ENCODE measurements around the gene NAT10. TPM values are rescaled to one million over a fixed set of nuclear protein-coding genes. Genes with fewer than 3 reads are reported as not detected.

NAT10 gene
- total and polyA plus RNA-seq, 9 donors, result 21.5 to 39.0 (median 32.3) TPM

DNA sequence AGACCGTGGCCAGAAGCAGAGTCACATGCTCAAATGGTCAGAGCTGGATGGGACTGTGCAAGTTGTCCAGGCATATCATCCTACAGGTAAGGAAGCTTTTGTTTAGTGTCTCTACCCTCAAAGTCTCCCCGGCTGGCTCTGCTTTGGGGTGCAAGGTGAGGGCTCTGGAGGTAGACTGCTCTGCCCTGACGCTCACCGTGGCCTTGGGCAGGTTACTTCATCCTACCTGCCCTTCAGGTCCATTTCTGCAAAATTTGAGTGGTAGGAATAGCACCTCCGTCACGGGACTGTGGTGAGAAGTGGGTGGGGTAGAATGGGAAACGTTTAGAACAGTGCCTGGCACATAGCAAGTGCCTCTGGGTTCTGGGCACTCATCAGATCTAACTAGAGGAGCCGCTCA lies 42.2 kb downstream of the NAT10 start:
- no peaks in the 10 kb centered on the region for H3K4me1 ChIP-seq (ENCODE audit: control insufficient read depth, insufficient read depth, low read length)
- WGBS (ENCODE audit: insufficient coverage), result 81% methylated on average over 4 of the region's 8 CpGs
- H3K27me3 ChIP-seq (ENCODE audit: control insufficient read depth, insufficient read depth, low read length), result no peaks in the 10 kb centered on the region
- peaks cover 87% of the 10 kb centered on the region for H3K36me3 ChIP-seq (ENCODE audit: control insufficient read depth, insufficient read depth, low read length)
- DNase-seq, result no peak
- no peak overlapping the region for H3K27ac ChIP-seq (ENCODE audit: low read length)
- no peaks in the 10 kb centered on the region for H3K9me3 ChIP-seq (replicated peaks; ENCODE audit: control insufficient read depth, low read depth, low read length)
- H3K4me3 ChIP-seq (ENCODE audit: low read length), result no peak overlapping the region

GRCh38 chr11:34148504-34149165 lies 43.2 kb downstream of the NAT10 start:
- no peak overlapping the region for H3K4me3 ChIP-seq (ENCODE audit: low read length)
- H3K9me3 ChIP-seq (replicated peaks; ENCODE audit: control insufficient read depth, low read depth, low read length), result no peaks in the 10 kb centered on the region
- peaks cover 87% of the 10 kb centered on the region for H3K36me3 ChIP-seq (ENCODE audit: control insufficient read depth, insufficient read depth, low read length)
- whole genome bisulfite sequencing (ENCODE audit: insufficient coverage), result 73% methylated on average over 9 of the region's 16 CpGs
- no peak overlapping the region for H3K27ac ChIP-seq (ENCODE audit: low read length)
- no peak for DNase-seq
- no peaks in the 10 kb centered on the region for H3K4me1 ChIP-seq (ENCODE audit: control insufficient read depth, insufficient read depth, low read length)
- H3K27me3 ChIP-seq (ENCODE audit: control insufficient read depth, insufficient read depth, low read length), result no peaks in the 10 kb centered on the region

GRCh38 chr11:34149274-34149673 lies 43.8 kb downstream of the NAT10 start:
- H3K4me1 ChIP-seq (ENCODE audit: control insufficient read depth, insufficient read depth, low read length), result no peaks in the 10 kb centered on the region
- WGBS (ENCODE audit: insufficient coverage), result 82% methylated on average over 5 of the region's 7 CpGs
- peaks cover 87% of the 10 kb centered on the region for H3K36me3 ChIP-seq (ENCODE audit: control insufficient read depth, insufficient read depth, low read length)

DNA sequence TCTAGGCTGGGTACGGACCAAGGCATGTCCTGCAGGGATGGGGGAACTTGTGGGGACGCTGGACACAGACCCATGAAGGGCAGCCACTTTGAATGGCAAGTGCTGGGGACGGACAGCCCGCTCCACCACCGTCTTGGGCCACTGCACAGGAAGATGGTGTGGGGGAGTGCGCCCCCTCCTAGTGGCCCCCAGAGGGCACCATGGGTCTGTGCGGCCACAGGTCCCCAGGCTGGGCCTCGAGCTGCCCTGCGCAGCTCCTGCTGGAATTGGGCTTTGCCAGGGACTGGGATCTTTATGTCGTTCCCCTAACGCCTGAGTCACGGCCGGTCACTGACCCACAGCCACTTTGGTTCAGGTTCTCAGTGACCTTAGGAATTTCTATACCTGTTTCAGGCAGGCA lies 44.4 kb downstream of the NAT10 start:
- no peak for DNase-seq
- Histone ChIP-seq H3K4me1 (ENCODE audit: control insufficient read depth, insufficient read depth, low read length) (no peaks in the 10 kb centered on the region), H3K36me3 (ENCODE audit: control insufficient read depth, insufficient read depth, low read length) (peaks cover 82% of the 10 kb centered on the region), H3K27ac (ENCODE audit: low read length) (no peak overlapping the region), H3K4me3 (ENCODE audit: low read length) (no peak overlapping the region), H3K27me3 (ENCODE audit: control insufficient read depth, insufficient read depth, low read length) (no peaks in the 10 kb centered on the region), H3K9me3 (replicated peaks; ENCODE audit: control insufficient read depth, low read depth, low read length) (no peaks in the 10 kb centered on the region)
- WGBS (ENCODE audit: insufficient coverage), result 44% methylated on average over 11 of the region's 13 CpGs

More at GRCh38 chr11:34149274-34149673, 43.8 kb downstream of the NAT10 start:
- Histone ChIP-seq H3K9me3 (replicated peaks; ENCODE audit: control insufficient read depth, low read depth, low read length) (no peaks in the 10 kb centered on the region), H3K27ac (ENCODE audit: low read length) (no peak overlapping the region), H3K4me3 (ENCODE audit: low read length) (no peak overlapping the region), H3K27me3 (ENCODE audit: control insufficient read depth, insufficient read depth, low read length) (no peaks in the 10 kb centered on the region)
- no peak for DNase-seq

GRCh38 chr11:34150494-34151151 lies 45.2 kb downstream of the NAT10 start:
- Histone ChIP-seq H3K27ac (ENCODE audit: low read length) (no peak overlapping the region), H3K4me3 (ENCODE audit: low read length) (no peak overlapping the region), H3K4me1 (ENCODE audit: control insufficient read depth, insufficient read depth, low read length) (no peaks in the 10 kb centered on the region), H3K27me3 (ENCODE audit: control insufficient read depth, insufficient read depth, low read length) (no peaks in the 10 kb centered on the region), H3K36me3 (ENCODE audit: control insufficient read depth, insufficient read depth, low read length) (peaks cover 81% of the 10 kb centered on the region), H3K9me3 (replicated peaks; ENCODE audit: control insufficient read depth, low read depth, low read length) (no peaks in the 10 kb centered on the region)
- peak; percentile 21 for DNase-seq
- no CpG with 5 or more reads among the region's 6 CpGs for WGBS (ENCODE audit: insufficient coverage)

DNA sequence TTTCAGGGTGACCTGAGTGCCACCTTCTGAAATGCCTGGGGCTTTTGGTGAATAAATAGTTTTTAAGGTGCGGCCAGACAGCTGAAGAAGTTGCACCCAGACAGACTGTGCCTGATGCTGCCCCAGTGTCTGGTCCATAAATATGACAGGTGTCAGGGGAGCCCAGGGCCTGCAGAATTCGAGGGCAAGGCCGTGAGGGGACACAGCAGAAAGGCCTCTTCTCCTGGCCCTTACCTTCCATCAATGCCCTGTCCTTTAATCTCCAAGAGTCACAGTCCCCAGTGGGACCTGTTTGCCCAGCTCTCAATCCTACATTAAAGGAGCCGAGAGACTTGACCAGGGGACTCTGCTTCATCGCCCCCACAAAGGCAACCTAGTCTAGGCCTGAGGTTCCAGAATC lies 45.7 kb downstream of the NAT10 start:
- no peak overlapping the region for H3K27ac ChIP-seq (ENCODE audit: low read length)
- WGBS (ENCODE audit: insufficient coverage), result 87% methylated on average over 5 of the region's 5 CpGs
- DNase-seq, result no peak
- peaks cover 80% of the 10 kb centered on the region for H3K36me3 ChIP-seq (ENCODE audit: control insufficient read depth, insufficient read depth, low read length)
- no peaks in the 10 kb centered on the region for H3K9me3 ChIP-seq (replicated peaks; ENCODE audit: control insufficient read depth, low read depth, low read length)
- H3K4me1 ChIP-seq (ENCODE audit: control insufficient read depth, insufficient read depth, low read length), result no peaks in the 10 kb centered on the region
- no peak overlapping the region for H3K4me3 ChIP-seq (ENCODE audit: low read length)
- no peaks in the 10 kb centered on the region for H3K27me3 ChIP-seq (ENCODE audit: control insufficient read depth, insufficient read depth, low read length)

DNA sequence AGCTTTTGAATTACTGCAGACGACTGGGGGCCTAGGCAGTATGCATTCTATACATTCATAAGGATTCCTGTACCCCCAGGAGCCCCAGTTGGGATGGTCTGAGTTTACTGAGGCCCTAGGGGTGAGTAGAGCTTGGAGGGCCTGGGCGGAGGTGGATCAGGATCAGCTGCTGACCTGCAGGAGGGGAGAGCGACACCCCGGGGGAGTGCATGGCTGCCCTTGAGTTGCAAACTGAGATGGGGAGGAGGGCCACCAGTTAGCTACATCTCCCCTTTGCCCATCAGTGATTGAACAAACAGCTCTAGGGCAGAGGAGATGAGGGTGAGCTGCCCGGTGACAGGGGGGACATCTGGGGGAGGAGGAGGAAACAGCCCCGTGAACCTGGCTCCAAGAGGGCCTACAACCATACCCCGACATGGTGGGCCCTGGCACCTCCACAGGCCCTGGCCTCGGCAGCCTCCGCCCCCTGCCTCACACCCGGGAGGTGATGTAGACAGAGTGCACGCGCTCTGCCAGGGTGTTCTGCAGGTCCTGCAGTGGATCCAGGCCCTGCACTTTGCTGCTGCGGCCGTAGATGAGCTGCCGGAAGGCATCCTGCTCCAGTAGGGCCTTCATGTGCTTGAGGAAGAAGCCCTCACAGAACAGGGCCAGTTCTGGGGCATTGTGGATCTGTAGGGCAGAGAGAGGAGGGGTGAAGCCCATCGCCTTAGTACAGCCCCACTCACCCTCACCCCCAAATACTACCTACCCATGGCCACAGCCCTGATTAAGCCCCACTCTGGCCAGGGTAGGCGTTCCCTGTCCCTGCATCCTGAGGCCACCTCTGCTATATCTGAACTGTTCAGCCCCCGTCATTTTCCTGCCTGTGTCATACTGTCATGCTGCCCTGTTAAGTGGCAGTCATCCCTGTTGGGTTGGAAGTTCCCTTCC lies 46.8 kb downstream of the NAT10 start:
- 85% methylated on average over 13 of the region's 18 CpGs for WGBS (ENCODE audit: insufficient coverage)
- no peak overlapping the region for H3K4me3 ChIP-seq (ENCODE audit: low read length)
- H3K36me3 ChIP-seq (ENCODE audit: control insufficient read depth, insufficient read depth, low read length), result peaks cover 72% of the 10 kb centered on the region
- H3K9me3 ChIP-seq (replicated peaks; ENCODE audit: control insufficient read depth, low read depth, low read length), result no peaks in the 10 kb centered on the region
- no peaks in the 10 kb centered on the region for H3K27me3 ChIP-seq (ENCODE audit: control insufficient read depth, insufficient read depth, low read length)
- no peaks in the 10 kb centered on the region for H3K4me1 ChIP-seq (ENCODE audit: control insufficient read depth, insufficient read depth, low read length)
- no peak overlapping the region for H3K27ac ChIP-seq (ENCODE audit: low read length)
- no peak for DNase-seq

DNA sequence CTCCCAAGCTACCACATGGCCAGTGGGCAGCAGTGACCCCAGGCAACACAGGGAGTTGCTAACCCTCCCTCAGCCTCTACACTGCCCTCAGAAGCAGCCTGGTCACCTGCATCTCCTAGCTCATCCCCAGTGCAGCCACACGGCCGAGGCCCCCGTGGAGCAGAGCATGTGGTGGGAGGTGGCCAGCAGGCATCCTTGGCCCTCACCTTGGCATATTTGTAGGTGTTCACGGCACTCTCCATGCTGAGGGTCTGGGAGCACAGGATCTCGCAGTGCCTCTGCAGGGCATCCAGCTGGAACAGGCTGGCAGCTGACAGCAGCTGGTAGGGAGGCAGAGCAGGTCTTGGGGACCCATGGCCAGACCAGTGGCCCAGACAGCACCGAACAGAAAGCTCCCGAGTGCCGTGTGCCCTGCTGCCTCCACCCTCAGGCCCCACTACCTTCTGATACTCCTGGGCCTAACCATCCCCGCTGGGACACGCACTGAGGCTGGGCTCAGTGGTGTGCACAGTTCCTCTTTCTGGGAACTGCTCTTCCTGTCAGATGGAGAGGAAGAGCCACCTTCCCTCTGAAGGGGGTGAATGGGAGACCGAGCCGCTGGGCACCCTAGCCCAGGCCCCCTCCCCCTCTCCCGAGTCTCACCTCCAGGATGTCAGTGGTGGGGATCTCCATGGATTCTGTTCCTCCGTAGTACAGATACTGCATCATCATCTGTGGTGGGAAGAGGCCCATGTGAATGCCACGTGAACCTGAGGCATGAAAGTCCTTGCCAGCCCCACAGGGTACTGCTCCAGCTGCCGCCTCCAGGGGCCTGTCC lies 48.8 kb downstream of the NAT10 start:
- H3K27ac ChIP-seq (ENCODE audit: low read length), result no peak overlapping the region
- no peak overlapping the region for H3K4me3 ChIP-seq (ENCODE audit: low read length)
- 70% methylated on average over 7 of the region's 16 CpGs for WGBS (ENCODE audit: insufficient coverage)
- peaks cover 61% of the 10 kb centered on the region for H3K36me3 ChIP-seq (ENCODE audit: control insufficient read depth, insufficient read depth, low read length)
- H3K4me1 ChIP-seq (ENCODE audit: control insufficient read depth, insufficient read depth, low read length), result no peaks in the 10 kb centered on the region
- no peaks in the 10 kb centered on the region for H3K27me3 ChIP-seq (ENCODE audit: control insufficient read depth, insufficient read depth, low read length)
- no peak for DNase-seq
- H3K9me3 ChIP-seq (replicated peaks; ENCODE audit: control insufficient read depth, low read depth, low read length), result no peaks in the 10 kb centered on the region

- peaks cover 66% of the 10 kb centered on the region for H3K36me3 ChIP-seq (ENCODE audit: control insufficient read depth, insufficient read depth, low read length)
- H3K9me3 ChIP-seq (replicated peaks; ENCODE audit: control insufficient read depth, low read depth, low read length), result no peaks in the 10 kb centered on the region
- DNase-seq, result no peak
- 77% methylated on average over 15 of the region's 15 CpGs for WGBS (ENCODE audit: insufficient coverage)
- no peak overlapping the region for H3K4me3 ChIP-seq (ENCODE audit: low read length)
- H3K27me3 ChIP-seq (ENCODE audit: control insufficient read depth, insufficient read depth, low read length), result no peaks in the 10 kb centered on the region
- H3K4me1 ChIP-seq (ENCODE audit: control insufficient read depth, insufficient read depth, low read length), result no peaks in the 10 kb centered on the region
- H3K27ac ChIP-seq (ENCODE audit: low read length), result no peak overlapping the region
Observed at GRCh38 chr11:34155057-34155756, 49.8 kb downstream of the NAT10 start.

All from muscle of leg (tissue), 11 donors.